Activated CD4-positive, alpha-beta T cell treated with anti-CD3 and anti-CD28 coated beads, Interleukin-2, amount 10 ng/mL, durations not matched to agents 24 days and 14 days (primary cell): ENCODE data around the gene ADAM15. TPM values are rescaled to one million over a fixed set of nuclear protein-coding genes. Genes with fewer than 3 reads are reported as not detected.

Source experiments
- DNase-seq: peaks from one replicate; pipeline ENCODE4 v3.0.0; 2022
- H3K27ac Mint-ChIP-seq: one replicate; pipeline ENCODE4 v1.8.0; 2022; ENCODE audit warnings: mild to moderate bottlenecking, mixed read lengths
- H3K27me3 Mint-ChIP-seq: one replicate; pipeline ENCODE4 v1.8.0; 2022; ENCODE audit warnings: mixed read lengths
- H3K36me3 Mint-ChIP-seq: one replicate; pipeline ENCODE4 v1.8.0; 2022; ENCODE audit warnings: low read depth, mild to moderate bottlenecking, mixed read lengths
- H3K4me1 Mint-ChIP-seq: one replicate; pipeline ENCODE4 v1.8.0; 2021; ENCODE audit warnings: mixed read lengths
- H3K4me3 Mint-ChIP-seq: one replicate; pipeline ENCODE4 v1.8.0; 2022; ENCODE audit warnings: mild to moderate bottlenecking, moderate library complexity, mixed read lengths
- H3K9me3 Mint-ChIP-seq: one replicate; pipeline ENCODE4 v1.8.0; 2021; ENCODE audit warnings: mixed read lengths
- intact Hi-C: fragments of 100-400 bp; cut with micrococcal nuclease; formaldehyde crosslinking; loops from one replicate; pipeline ENCODE4 v1.15.1; 2023
- total RNA-seq: library from RNA; stranded (reverse); gene quantifications from 2 replicates; pipeline ENCODE4 v1.2.3, GENCODE V29; 2022

Gene ADAM15
- total RNA-seq, 1 donor from 2014 or later = 84.5 TPM

- DNase-seq = no peak
- H3K4me1 Mint-ChIP-seq = peaks cover 5% of the 10 kb centered on the region
- no peaks in the 10 kb centered on the region for H3K36me3 Mint-ChIP-seq
- peaks cover 27% of the 10 kb centered on the region for H3K27me3 Mint-ChIP-seq
- H3K27ac Mint-ChIP-seq = no peak overlapping the region
- H3K9me3 Mint-ChIP-seq = no peaks in the 10 kb centered on the region
- intact Hi-C loops = no loop called here
- H3K4me3 Mint-ChIP-seq = no peak overlapping the region
Observed at GRCh38 chr1:155092131-155092530, 41.0 kb downstream of the ADAM15 start.

- intact Hi-C loops = no loop called here
- Mint-ChIP-seq H3K27me3 (peaks cover 27% of the 10 kb centered on the region), H3K4me3 (no peak overlapping the region), H3K4me1 (peaks cover 3% of the 10 kb centered on the region), H3K27ac (no peak overlapping the region), H3K36me3 (no peaks in the 10 kb centered on the region), H3K9me3 (no peaks in the 10 kb centered on the region)
- DNase-seq = no peak
Observed at GRCh38 chr1:155092641-155093040, 41.5 kb downstream of the ADAM15 start.

DNA sequence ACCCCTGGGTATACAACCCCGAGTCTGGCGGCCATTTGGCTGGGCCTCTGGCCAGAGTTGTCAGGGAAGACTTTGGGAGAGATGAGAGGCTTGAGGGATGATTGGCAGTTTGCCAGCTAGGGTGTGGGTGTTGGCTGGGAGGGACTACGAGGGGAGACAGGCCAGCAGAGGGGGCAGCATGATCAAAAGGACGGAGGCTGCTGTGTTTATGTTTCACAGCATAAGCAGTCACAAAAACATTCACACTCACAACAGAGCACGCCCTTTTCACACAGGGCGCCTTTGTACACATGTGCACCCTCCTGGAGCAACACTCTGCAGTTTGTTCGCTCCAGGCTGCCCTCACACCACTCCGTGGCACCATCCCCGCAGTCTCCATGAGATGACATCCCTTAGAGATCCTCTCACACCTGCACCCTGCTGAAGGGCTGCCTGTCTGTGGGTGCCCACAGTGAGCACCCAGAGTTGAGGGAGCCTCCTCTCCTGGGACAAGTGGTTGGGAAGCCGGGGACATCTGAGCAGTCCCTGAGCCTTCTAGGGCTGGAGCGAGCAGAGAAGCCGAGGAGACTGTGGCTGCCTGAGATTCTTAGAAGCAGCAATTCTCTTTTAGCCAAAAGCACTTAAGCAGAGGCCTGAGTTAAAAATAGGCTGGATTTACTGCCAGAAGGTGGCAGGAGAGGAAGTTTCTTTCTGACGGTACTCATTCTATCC is 43.0 kb downstream of the ADAM15 start:
- intact Hi-C loops = loop anchor here (1.0 to 2.0 kb wide), 2 partner anchors 33 to 74 kb away; partner anchors contain the start of gene EFNA1

GRCh38 chr1:155094622-155094948 is 43.5 kb downstream of the ADAM15 start:
- H3K36me3 Mint-ChIP-seq = no peaks in the 10 kb centered on the region
- H3K4me1 Mint-ChIP-seq = peaks cover 3% of the 10 kb centered on the region

More for the DNA sequence above, 43.0 kb downstream of the ADAM15 start:
- no peak overlapping the region for H3K4me3 Mint-ChIP-seq
- peaks cover 3% of the 10 kb centered on the region for H3K4me1 Mint-ChIP-seq
- H3K27me3 Mint-ChIP-seq = peaks cover 27% of the 10 kb centered on the region
- H3K36me3 Mint-ChIP-seq = no peaks in the 10 kb centered on the region
- no peaks in the 10 kb centered on the region for H3K9me3 Mint-ChIP-seq
- DNase-seq = peak; percentile 71
- no peak overlapping the region for H3K27ac Mint-ChIP-seq

GRCh38 chr1:155099331-155099730 is 48.2 kb downstream of the ADAM15 start:
- Mint-ChIP-seq H3K4me1 (no peaks in the 10 kb centered on the region), H3K4me3 (no peak overlapping the region), H3K27ac (no peak overlapping the region), H3K36me3 (no peaks in the 10 kb centered on the region), H3K9me3 (no peaks in the 10 kb centered on the region), H3K27me3 (peaks cover 23% of the 10 kb centered on the region)
- intact Hi-C loops = no loop called here
- no peak for DNase-seq

More at GRCh38 chr1:155094622-155094948, 43.5 kb downstream of the ADAM15 start:
- Mint-ChIP-seq H3K9me3 (no peaks in the 10 kb centered on the region), H3K27me3 (peaks cover 27% of the 10 kb centered on the region), H3K27ac (no peak overlapping the region), H3K4me3 (no peak overlapping the region)
- intact Hi-C loops = loop anchor here (1.0 to 2.0 kb wide), 2 partner anchors 32 to 74 kb away; partner anchors contain the start of gene EFNA1
- no peak for DNase-seq

DNA sequence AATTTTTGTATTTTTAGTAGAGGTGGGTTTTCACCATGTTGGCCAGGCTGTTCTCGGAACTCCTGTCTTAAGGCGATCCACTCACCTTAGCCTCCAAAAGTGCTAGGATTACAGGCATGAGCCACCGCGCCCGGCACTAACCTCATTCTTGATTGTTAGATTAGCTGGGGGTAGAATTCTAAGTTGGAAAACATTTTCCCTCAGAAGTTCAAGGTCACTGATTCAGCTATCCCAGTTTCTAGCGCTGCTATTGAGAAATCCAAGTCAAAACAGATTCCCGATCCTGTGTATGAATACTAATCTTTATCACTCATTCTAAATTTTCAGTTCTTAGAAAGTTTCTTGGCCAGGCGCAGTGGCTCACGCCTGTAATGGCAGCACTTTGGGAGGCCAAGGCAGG is 52.2 kb downstream of the ADAM15 start:
- H3K4me3 Mint-ChIP-seq = no peak overlapping the region
- peaks cover 13% of the 10 kb centered on the region for H3K27me3 Mint-ChIP-seq
- no peaks in the 10 kb centered on the region for H3K9me3 Mint-ChIP-seq

DNA sequence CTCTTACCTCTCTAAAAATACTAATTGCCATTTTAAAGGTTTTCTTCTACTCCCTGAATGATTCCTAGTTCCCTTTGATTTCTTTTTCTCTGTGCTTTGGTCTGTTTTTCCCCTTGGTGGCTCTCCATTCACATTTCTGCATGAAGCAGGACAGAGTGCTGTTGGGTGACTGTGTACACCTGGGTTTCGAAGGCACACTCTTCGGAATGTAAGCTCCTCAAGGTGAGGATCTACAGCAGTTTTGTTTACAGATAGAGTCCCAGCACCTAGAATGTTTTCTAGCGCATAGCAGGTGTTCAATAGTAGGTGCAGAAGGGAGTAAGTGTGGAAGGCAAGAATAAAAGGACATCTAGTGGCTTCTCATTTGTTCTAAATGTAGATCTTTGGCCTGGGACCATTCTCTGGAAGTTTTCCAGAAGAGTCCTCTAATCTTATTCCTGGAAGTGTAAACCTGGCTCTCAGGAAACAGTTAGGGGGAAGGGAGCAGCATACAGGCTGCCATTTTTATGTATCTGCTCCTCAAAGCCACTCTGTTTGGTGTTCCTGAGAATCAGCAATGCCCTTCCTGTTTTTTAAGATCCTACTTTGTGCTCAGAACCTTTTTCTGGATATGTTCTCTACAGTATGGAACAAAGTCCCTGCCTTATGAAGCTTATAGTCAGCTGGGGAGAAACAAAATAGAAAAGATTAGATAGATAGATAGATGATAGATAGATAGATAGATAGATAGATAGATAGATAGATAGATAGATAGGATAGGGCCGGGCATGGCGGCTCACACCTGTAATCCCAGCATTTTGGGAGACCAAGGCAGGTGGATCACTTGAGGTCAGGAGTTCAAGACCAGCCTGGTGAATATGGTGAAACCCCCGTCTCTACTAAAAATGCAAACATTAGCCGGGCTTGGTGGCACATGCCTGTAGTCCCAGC is 53.8 kb downstream of the ADAM15 start:
- intact Hi-C loops = no loop called here
- Mint-ChIP-seq H3K36me3 (no peaks in the 10 kb centered on the region), H3K27me3 (peaks cover 18% of the 10 kb centered on the region), H3K9me3 (no peaks in the 10 kb centered on the region), H3K27ac (no peak overlapping the region), H3K4me1 (no peaks in the 10 kb centered on the region), H3K4me3 (no peak overlapping the region)
- DNase-seq = no peak

More for the DNA sequence above, 52.2 kb downstream of the ADAM15 start:
- no peak for DNase-seq
- intact Hi-C loops = no loop called here
- Mint-ChIP-seq H3K4me1 (no peaks in the 10 kb centered on the region), H3K27ac (no peak overlapping the region), H3K36me3 (no peaks in the 10 kb centered on the region)

- intact Hi-C loops = no loop called here
- Mint-ChIP-seq H3K4me1 (no peaks in the 10 kb centered on the region), H3K9me3 (no peaks in the 10 kb centered on the region), H3K36me3 (no peaks in the 10 kb centered on the region), H3K4me3 (no peak overlapping the region), H3K27ac (no peak overlapping the region), H3K27me3 (peaks cover 18% of the 10 kb centered on the region)
- DNase-seq = no peak
Observed at GRCh38 chr1:155105604-155106011, 54.5 kb downstream of the ADAM15 start.

DNA sequence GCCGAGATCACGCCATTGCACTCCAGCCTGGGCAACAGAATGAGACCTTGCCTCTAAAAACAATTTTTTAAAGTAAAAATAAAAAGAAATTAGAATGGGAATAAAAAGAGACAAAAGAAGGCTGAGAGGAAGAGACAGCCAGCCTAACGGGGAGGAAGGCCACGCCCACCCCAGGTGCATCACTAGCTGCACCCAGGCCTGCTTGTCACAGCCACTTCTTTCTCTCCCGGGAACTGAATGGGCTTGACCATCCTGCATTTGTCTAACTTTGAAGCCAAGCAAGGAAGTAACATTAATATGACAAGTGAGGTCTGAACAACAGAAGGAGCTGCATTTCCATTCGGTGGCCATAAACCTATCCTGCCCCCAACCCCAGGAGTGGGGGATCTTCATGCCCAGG is 55.7 kb downstream of the ADAM15 start:
- H3K27me3 Mint-ChIP-seq = peaks cover 18% of the 10 kb centered on the region
- H3K4me3 Mint-ChIP-seq = no peak overlapping the region
- no peaks in the 10 kb centered on the region for H3K9me3 Mint-ChIP-seq
- intact Hi-C loops = no loop called here
- H3K27ac Mint-ChIP-seq = no peak overlapping the region
- H3K36me3 Mint-ChIP-seq = no peaks in the 10 kb centered on the region
- no peaks in the 10 kb centered on the region for H3K4me1 Mint-ChIP-seq
- DNase-seq = no peak

DNA sequence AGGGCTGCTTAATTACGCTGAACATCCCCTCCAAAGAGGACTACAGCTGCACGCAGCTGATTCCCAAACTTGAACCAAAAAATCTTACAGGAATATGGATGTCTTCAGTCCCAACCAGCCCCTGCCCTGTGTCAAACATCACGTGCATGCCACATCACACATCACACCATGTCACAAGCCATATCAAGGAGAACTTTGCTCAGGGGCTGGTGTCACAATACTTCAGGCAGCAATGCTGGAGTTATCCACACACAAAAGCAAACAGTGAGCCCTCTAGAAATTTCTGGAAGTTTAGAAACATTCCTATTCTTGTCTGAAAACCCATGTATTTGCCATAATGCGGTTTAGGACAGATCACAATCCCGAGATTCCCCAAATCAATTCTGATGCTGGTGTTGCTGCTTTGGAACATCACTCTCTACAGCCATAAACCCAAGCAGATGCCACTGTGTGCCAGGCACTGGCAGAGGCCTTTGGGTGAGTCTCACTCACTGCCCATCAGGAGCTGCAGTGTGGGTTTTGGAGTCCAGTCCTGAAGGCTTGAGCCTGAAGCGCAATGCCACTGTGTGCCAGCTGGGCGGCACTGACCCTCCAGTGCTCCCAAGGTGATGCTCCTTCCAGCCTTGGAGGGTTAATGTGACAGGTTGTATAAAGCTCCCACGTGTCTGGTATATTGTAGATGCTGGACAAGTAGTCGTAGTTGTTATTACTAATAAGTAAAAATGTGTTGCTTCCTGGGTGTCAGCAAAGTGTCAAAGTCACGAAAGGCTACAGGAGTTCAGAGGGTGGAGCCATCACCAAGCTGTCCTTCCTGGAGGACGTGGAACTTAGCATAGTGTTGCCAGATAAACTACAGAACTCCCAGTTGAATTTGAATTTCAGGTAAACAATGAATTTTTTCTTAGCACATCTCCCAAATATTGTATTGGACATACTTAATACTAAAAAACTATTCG is 56.5 kb downstream of the ADAM15 start:
- DNase-seq = no peak
- H3K4me1 Mint-ChIP-seq = no peaks in the 10 kb centered on the region
- H3K9me3 Mint-ChIP-seq = no peaks in the 10 kb centered on the region
- intact Hi-C loops = no loop called here
- H3K4me3 Mint-ChIP-seq = no peak overlapping the region
- no peak overlapping the region for H3K27ac Mint-ChIP-seq
- H3K36me3 Mint-ChIP-seq = no peaks in the 10 kb centered on the region
- peaks cover 18% of the 10 kb centered on the region for H3K27me3 Mint-ChIP-seq

GRCh38 chr1:155108296-155108695 is 57.2 kb downstream of the ADAM15 start:
- Mint-ChIP-seq H3K36me3 (no peaks in the 10 kb centered on the region), H3K9me3 (no peaks in the 10 kb centered on the region), H3K4me1 (no peaks in the 10 kb centered on the region), H3K27ac (no peak overlapping the region), H3K4me3 (no peak overlapping the region), H3K27me3 (peaks cover 18% of the 10 kb centered on the region)
- intact Hi-C loops = no loop called here
- no peak for DNase-seq

- Mint-ChIP-seq H3K27me3 (peaks cover 12% of the 10 kb centered on the region), H3K4me1 (no peaks in the 10 kb centered on the region), H3K9me3 (no peaks in the 10 kb centered on the region), H3K27ac (no peak overlapping the region), H3K4me3 (no peak overlapping the region), H3K36me3 (no peaks in the 10 kb centered on the region)
- intact Hi-C loops = no loop called here
- no peak for DNase-seq
Observed at GRCh38 chr1:155110381-155110780, 59.3 kb downstream of the ADAM15 start.

GRCh38 chr1:155110826-155111225 is 59.7 kb downstream of the ADAM15 start:
- no peaks in the 10 kb centered on the region for H3K9me3 Mint-ChIP-seq
- no peaks in the 10 kb centered on the region for H3K4me1 Mint-ChIP-seq
- H3K27me3 Mint-ChIP-seq = peaks cover 9% of the 10 kb centered on the region
- DNase-seq = no peak
- no peak overlapping the region for H3K27ac Mint-ChIP-seq
- no peak overlapping the region for H3K4me3 Mint-ChIP-seq
- intact Hi-C loops = no loop called here
- no peaks in the 10 kb centered on the region for H3K36me3 Mint-ChIP-seq
